ENCODE results near the gene SKAP2.

The SKAP2 gene

DNA sequence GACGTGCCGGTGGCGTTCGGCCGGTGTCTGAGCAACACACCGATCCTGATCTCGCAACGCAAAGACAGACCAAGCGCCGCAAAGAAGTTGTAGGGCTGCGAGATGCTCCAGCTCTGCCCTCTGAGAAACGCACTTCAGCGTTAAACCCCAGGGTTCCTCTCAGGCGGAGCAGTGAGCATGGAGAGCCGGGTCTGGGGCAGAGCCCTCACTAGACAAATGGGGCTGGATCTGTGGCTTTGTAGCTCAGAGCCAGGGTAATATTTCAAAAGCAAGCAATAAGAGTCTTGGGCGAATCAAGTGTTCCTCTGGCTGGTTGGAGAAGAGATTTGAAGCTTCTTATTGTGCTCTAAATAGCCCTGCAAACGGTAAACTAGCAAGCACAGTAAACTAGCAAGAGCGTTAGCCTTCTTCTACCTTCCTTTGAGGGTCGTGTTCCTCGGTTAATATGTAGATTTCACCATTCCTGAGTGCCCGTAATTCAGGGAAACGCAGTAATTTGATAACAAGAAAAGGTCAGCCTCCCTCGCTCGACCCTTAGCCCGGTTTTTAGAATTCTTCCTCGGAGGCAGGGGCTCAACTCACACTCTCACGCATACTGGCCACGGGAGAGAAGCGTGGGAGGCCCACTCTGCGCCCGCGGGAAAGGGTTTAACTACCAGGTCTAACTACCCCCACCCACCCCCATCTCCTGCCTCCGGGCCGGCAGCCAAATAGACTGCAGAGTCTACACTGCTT is 6.7 kb downstream of the SKAP2 start (continued):
- TF ChIP-seq, protein P1, sequence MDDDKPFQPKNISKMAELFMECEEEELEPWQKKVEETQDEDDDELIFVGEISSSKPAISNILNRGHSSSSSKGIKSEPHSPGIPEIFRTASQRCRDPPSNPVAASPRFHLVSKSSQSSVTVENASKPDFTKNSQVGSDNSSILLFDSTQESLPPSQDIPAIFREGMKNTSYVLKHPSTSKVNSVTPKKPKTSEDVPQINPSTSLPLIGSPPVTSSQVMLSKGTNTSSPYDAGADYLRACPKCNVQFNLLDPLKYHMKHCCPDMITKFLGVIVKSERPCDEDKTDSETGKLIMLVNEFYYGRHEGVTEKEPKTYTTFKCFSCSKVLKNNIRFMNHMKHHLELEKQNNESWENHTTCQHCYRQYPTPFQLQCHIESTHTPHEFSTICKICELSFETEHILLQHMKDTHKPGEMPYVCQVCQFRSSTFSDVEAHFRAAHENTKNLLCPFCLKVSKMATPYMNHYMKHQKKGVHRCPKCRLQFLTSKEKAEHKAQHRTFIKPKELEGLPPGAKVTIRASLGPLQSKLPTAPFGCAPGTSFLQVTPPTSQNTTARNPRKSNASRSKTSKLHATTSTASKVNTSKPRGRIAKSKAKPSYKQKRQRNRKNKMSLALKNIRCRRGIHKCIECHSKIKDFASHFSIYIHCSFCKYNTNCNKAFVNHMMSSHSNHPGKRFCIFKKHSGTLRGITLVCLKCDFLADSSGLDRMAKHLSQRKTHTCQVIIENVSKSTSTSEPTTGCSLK (tag by site-specific recombination; IDR thresholded peaks at IDR 0.05) = no peak
- TF ChIP-seq ZBTB20 (tag by site-specific recombination; IDR thresholded peaks at IDR 0.05) (peak; percentile 61), ZNF214 (tag by site-specific recombination; IDR thresholded peaks at IDR 0.05; ENCODE audit: borderline replicate concordance) (no peak), ZBTB7A (tag by site-specific recombination; IDR thresholded peaks at IDR 0.05; ENCODE audit: low read depth) (no peak), ZNF157 (tag by site-specific recombination; IDR thresholded peaks at IDR 0.05) (no peak), ZNF555 (tag by site-specific recombination; conservative IDR thresholded peaks at IDR 0.05) (no peak), KLF10 (tag by site-specific recombination; IDR thresholded peaks at IDR 0.05) (no peak), ZNF350 (tag by site-specific recombination; IDR thresholded peaks at IDR 0.05) (no peak), ZNF76 (tag by site-specific recombination; IDR thresholded peaks at IDR 0.05; ENCODE audit: borderline replicate concordance, low read depth) (no peak), KLF16 (tag by site-specific recombination; IDR thresholded peaks at IDR 0.05) (0 out of 2 replicates have a peak, but pooled peaks have one; percentile 17), ZNF580 (tag by site-specific recombination; IDR thresholded peaks at IDR 0.05) (peak; percentile 48; the same call in 1 of the 2 replicates), KLF7 (tag by site-specific recombination; IDR thresholded peaks at IDR 0.05; ENCODE audit: borderline replicate concordance) (no peak), GLIS2 (tag by site-specific recombination; IDR thresholded peaks at IDR 0.05) (peak; percentile 43; the same call in 1 of the 2 replicates), ZNF335 (tag by site-specific recombination; conservative IDR thresholded peaks at IDR 0.05) (peak; percentile 29; the same call in 1 of the 2 replicates), ZNF211 (tag by site-specific recombination; IDR thresholded peaks at IDR 0.05; ENCODE audit: low read depth) (no peak), ZNF561 (tag by site-specific recombination; IDR thresholded peaks at IDR 0.05; ENCODE audit: borderline replicate concordance) (no peak), ZNF223 (tag by site-specific recombination; IDR thresholded peaks at IDR 0.05) (no peak), ZNF571 (tag by site-specific recombination; IDR thresholded peaks at IDR 0.05) (no peak), ZNF585B (tag by site-specific recombination; IDR thresholded peaks at IDR 0.05) (no peak), ZFP41 (tag by site-specific recombination; IDR thresholded peaks at IDR 0.05; ENCODE audit: borderline replicate concordance) (no peak), ZNF391 (tag by site-specific recombination; IDR thresholded peaks at IDR 0.05; ENCODE audit: borderline replicate concordance, low read depth) (no peak), HOXC10 (CRISPR knock-in tag; IDR thresholded peaks at IDR 0.05) (no peak), ZNF121 (tag by site-specific recombination; IDR thresholded peaks at IDR 0.05) (no peak), RBAK (tag by site-specific recombination; IDR thresholded peaks at IDR 0.05) (no peak), YY1 (tag by site-specific recombination; IDR thresholded peaks at IDR 0.05) (no peak), WT1 (tag by site-specific recombination; IDR thresholded peaks at IDR 0.05) (no peak), ZNF239 (tag by site-specific recombination; IDR thresholded peaks at IDR 0.05) (no peak), PRDM10 (tag by site-specific recombination; IDR thresholded peaks at IDR 0.05) (peak; percentile 66; the same call in 1 of the 2 replicates), OVOL3 (tag by site-specific recombination; IDR thresholded peaks at IDR 0.05) (no peak), BCL11B (tag by site-specific recombination; IDR thresholded peaks at IDR 0.05; ENCODE audit: low read depth) (no peak)
- TF ChIP-seq, protein P2, sequence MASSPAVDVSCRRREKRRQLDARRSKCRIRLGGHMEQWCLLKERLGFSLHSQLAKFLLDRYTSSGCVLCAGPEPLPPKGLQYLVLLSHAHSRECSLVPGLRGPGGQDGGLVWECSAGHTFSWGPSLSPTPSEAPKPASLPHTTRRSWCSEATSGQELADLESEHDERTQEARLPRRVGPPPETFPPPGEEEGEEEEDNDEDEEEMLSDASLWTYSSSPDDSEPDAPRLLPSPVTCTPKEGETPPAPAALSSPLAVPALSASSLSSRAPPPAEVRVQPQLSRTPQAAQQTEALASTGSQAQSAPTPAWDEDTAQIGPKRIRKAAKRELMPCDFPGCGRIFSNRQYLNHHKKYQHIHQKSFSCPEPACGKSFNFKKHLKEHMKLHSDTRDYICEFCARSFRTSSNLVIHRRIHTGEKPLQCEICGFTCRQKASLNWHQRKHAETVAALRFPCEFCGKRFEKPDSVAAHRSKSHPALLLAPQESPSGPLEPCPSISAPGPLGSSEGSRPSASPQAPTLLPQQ (tag by site-specific recombination; IDR thresholded peaks at IDR 0.05) = 0 out of 2 replicates have a peak, but pooled peaks have one; percentile 7
- TF ChIP-seq, protein P3, sequence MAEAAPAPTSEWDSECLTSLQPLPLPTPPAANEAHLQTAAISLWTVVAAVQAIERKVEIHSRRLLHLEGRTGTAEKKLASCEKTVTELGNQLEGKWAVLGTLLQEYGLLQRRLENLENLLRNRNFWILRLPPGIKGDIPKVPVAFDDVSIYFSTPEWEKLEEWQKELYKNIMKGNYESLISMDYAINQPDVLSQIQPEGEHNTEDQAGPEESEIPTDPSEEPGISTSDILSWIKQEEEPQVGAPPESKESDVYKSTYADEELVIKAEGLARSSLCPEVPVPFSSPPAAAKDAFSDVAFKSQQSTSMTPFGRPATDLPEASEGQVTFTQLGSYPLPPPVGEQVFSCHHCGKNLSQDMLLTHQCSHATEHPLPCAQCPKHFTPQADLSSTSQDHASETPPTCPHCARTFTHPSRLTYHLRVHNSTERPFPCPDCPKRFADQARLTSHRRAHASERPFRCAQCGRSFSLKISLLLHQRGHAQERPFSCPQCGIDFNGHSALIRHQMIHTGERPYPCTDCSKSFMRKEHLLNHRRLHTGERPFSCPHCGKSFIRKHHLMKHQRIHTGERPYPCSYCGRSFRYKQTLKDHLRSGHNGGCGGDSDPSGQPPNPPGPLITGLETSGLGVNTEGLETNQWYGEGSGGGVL (tag by site-specific recombination; IDR thresholded peaks at IDR 0.05) = peak; percentile 75
